ENCODE results near the gene IGSF22.

DNA sequence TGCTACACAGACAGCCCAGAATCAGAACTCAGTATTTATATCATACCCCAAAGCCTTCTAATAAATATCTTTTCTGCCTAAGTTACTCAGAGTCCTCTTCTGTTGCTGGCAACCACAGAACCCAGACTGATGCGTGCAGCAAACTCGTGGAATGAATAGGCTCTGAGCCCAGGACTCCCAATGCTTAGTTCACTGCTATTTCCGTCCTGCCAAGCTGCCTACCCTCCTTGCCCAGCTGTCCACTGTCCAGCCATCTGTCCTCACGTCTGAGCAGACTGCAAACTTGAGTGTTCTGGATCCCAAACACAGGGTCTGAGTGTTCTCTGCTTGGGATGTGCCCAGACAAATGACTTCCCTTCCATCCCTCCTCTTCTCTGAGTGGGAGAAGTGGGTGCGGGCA, 46.2 kb upstream of the IGSF22 start:
- TF ChIP-seq, protein P1, sequence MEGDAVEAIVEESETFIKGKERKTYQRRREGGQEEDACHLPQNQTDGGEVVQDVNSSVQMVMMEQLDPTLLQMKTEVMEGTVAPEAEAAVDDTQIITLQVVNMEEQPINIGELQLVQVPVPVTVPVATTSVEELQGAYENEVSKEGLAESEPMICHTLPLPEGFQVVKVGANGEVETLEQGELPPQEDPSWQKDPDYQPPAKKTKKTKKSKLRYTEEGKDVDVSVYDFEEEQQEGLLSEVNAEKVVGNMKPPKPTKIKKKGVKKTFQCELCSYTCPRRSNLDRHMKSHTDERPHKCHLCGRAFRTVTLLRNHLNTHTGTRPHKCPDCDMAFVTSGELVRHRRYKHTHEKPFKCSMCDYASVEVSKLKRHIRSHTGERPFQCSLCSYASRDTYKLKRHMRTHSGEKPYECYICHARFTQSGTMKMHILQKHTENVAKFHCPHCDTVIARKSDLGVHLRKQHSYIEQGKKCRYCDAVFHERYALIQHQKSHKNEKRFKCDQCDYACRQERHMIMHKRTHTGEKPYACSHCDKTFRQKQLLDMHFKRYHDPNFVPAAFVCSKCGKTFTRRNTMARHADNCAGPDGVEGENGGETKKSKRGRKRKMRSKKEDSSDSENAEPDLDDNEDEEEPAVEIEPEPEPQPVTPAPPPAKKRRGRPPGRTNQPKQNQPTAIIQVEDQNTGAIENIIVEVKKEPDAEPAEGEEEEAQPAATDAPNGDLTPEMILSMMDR (IDR thresholded peaks at IDR 0.05): no peak
- TF ChIP-seq POLR2A (IDR thresholded peaks at IDR 0.05): no peak

All from upper lobe of left lung (tissue), 4 donors.